ENCODE results near the gene FGF7. TPM values are rescaled to one million over a fixed set of nuclear protein-coding genes. Genes with fewer than 3 reads are reported as not detected.

The FGF7 gene, protein sequence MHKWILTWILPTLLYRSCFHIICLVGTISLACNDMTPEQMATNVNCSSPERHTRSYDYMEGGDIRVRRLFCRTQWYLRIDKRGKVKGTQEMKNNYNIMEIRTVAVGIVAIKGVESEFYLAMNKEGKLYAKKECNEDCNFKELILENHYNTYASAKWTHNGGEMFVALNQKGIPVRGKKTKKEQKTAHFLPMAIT
- total RNA-seq: 10 to 100 TPM in 1 of 2 donors, 1 to 10 TPM in 1; 9.9 to 18.5 TPM

DNA sequence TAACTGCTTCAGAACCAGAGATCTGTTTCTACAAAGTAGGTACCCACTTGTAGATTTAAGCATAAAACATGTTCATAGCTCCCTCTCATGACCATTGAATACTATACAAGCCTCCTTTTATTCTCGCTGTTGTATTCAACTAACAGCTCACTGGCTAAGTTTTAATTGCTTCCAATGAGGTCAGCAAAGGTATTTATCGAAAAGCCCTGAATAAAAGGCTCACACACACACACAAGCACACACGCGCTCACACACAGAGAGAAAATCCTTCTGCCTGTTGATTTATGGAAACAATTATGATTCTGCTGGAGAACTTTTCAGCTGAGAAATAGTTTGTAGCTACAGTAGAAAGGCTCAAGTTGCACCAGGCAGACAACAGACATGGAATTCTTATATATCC lies at the start of gene FGF7:
Gene FGF7 (plus strand): TSS at position 222 of the 400 bp plus-strand sequence. CDS start 1,056 bp downstream, outside the sequence.
- intact Hi-C loops (cut with DNase I): loop anchor here (10.0 kb wide), 1 partner anchor 568 kb away; no protein-coding TSS in a partner anchor
- 48 to 54% methylated on average over 4 of the region's 4 CpGs for WGBS, 2 donors
- Histone ChIP-seq H3K4me1 (no peaks in the 10 kb centered on the region), H3K27me3 (no peaks in the 10 kb centered on the region), H3K27ac (peak within 1 kb of the TSS in 1 of 4 donors; percentile 25), H3K36me3 (replicated peaks in 1 of 2; ENCODE audit: insufficient read depth in 1 of 2, low read depth in 2 of 2) (no peaks in the 10 kb centered on the region), H3K4me3 (no peak within 1 kb of the TSS), H3K9me3 (no peaks in the 10 kb centered on the region)
- peak in 2 of 3 donors; percentile 35 to 46 for TF ChIP-seq POLR2A (IDR thresholded peaks at IDR 0.05)
- TF ChIP-seq, protein P1, sequence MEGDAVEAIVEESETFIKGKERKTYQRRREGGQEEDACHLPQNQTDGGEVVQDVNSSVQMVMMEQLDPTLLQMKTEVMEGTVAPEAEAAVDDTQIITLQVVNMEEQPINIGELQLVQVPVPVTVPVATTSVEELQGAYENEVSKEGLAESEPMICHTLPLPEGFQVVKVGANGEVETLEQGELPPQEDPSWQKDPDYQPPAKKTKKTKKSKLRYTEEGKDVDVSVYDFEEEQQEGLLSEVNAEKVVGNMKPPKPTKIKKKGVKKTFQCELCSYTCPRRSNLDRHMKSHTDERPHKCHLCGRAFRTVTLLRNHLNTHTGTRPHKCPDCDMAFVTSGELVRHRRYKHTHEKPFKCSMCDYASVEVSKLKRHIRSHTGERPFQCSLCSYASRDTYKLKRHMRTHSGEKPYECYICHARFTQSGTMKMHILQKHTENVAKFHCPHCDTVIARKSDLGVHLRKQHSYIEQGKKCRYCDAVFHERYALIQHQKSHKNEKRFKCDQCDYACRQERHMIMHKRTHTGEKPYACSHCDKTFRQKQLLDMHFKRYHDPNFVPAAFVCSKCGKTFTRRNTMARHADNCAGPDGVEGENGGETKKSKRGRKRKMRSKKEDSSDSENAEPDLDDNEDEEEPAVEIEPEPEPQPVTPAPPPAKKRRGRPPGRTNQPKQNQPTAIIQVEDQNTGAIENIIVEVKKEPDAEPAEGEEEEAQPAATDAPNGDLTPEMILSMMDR (IDR thresholded peaks at IDR 0.05): no peak
- DNase-seq (no peak), ATAC-seq (peak; percentile 48)

GRCh38 chr15:49379996-49380395 lies 43.0 kb upstream of the FGF7 start:
- Histone ChIP-seq H3K27ac (no peak overlapping the region), H3K27me3 (no peaks in the 10 kb centered on the region), H3K36me3 (replicated peaks in 1 of 2; ENCODE audit: insufficient read depth in 1 of 2, low read depth in 2 of 2) (no peaks in the 10 kb centered on the region), H3K4me3 (no peak overlapping the region), H3K4me1 (no peaks in the 10 kb centered on the region), H3K9me3 (no peaks in the 10 kb centered on the region)
- 90 to 92% methylated on average over 4 of the region's 4 CpGs for WGBS, 2 donors
- intact Hi-C loops (cut with DNase I): no loop called here
- TF ChIP-seq, protein P1 (IDR thresholded peaks at IDR 0.05): no peak
- no peak for ATAC-seq
- DNase-seq: no peak

GRCh38 chr15:49380912-49381311 lies 42.1 kb upstream of the FGF7 start:
- Histone ChIP-seq H3K4me3 (no peak overlapping the region), H3K9me3 (no peaks in the 10 kb centered on the region), H3K4me1 (no peaks in the 10 kb centered on the region), H3K27ac (no peak overlapping the region), H3K27me3 (no peaks in the 10 kb centered on the region), H3K36me3 (replicated peaks in 1 of 2; ENCODE audit: insufficient read depth in 1 of 2, low read depth in 2 of 2) (no peaks in the 10 kb centered on the region)
- WGBS, 2 donors: 72 to 82% methylated on average over 5 of the region's 5 CpGs
- no peak for DNase-seq
- ATAC-seq: no peak
- intact Hi-C loops (cut with DNase I): no loop called here
- no peak for TF ChIP-seq POLR2A (IDR thresholded peaks at IDR 0.05)
- TF ChIP-seq, protein P1 (IDR thresholded peaks at IDR 0.05): no peak

DNA sequence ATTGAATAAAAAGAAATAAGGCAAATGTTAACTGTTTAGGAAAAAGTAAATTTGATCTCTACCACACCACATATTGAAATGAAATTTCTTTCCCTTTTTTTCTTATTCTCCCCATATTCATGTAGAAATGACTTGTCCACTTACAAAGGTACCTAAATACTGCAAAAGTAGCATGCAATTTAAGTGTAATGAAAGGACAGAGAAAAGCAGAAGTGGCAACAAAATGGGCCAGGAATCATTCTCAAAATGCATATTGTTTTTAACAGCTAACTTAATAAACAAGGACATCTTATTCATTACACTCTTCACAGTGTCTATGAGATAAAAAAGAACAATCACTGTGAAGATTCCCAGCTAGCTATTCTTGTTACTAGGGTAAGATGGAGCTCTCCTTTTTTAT lies 40.6 kb upstream of the FGF7 start:
- intact Hi-C loops (cut with DNase I): no loop called here

More for the DNA sequence above, 40.6 kb upstream of the FGF7 start:
- DNase-seq (no peak), ATAC-seq (no peak)
- Histone ChIP-seq H3K36me3 (replicated peaks in 1 of 2; ENCODE audit: insufficient read depth in 1 of 2, low read depth in 2 of 2) (no peaks in the 10 kb centered on the region), H3K4me1 (no peaks in the 10 kb centered on the region), H3K4me3 (no peak overlapping the region), H3K9me3 (no peaks in the 10 kb centered on the region), H3K27ac (no peak overlapping the region), H3K27me3 (no peaks in the 10 kb centered on the region)
- TF ChIP-seq POLR2A (IDR thresholded peaks at IDR 0.05): no peak
- TF ChIP-seq, protein P1 (IDR thresholded peaks at IDR 0.05): no peak

All from body of pancreas (tissue), 4 donors.